HUES64 (cell line): ENCODE measurements around the gene SFSWAP.
"Not testable (repeated sequence)": the region's sequence is repeated elsewhere in the genome, so short reads cannot be mapped to it uniquely, and the experiment has no call there.

Experiments used
- H3K27ac ChIP-seq: 2 replicates; pipeline ENCODE4 v1.7.0; 2013; ENCODE audit warnings: low read depth, low read length, inconsistent platforms
- H3K27me3 ChIP-seq: 2 replicates; pipeline ENCODE4 v1.6.1; 2013; ENCODE audit warnings: mild to moderate bottlenecking, low read length; ENCODE audit not compliant: insufficient read depth
- H3K36me3 ChIP-seq: 2 replicates; pipeline ENCODE4 v1.6.1; 2013; ENCODE audit warnings: mild to moderate bottlenecking, low read length; ENCODE audit not compliant: insufficient read depth
- H3K4me1 ChIP-seq: 2 replicates; pipeline ENCODE4 v1.6.1; 2013; ENCODE audit warnings: mild to moderate bottlenecking, low read length, moderate library complexity; ENCODE audit not compliant: insufficient read depth
- H3K4me3 ChIP-seq: 2 replicates; pipeline ENCODE4 v1.5.1; 2013; ENCODE audit warnings: mild to moderate bottlenecking, low read length, moderate library complexity
- H3K9ac ChIP-seq: 2 replicates; pipeline ENCODE4 v1.6.1; 2013; ENCODE audit warnings: mild to moderate bottlenecking, low read depth, low read length
- H3K9me3 ChIP-seq: 2 replicates; pipeline ENCODE4 v1.6.1; 2013; ENCODE audit warnings: low read depth, low read length; ENCODE audit not compliant: insufficient read depth
- WGBS: fragments of 150-250, 120-280 bp; methylation state at CpG from one replicate; pipeline ENCODE4 v1.1.7; 2013; ENCODE audit warnings: missing lambda C conversion rate; 5-methylcytosine and 5-hydroxymethylcytosine counted together

SFSWAP gene

GRCh38 chr12:131765961-131766360, 55.1 kb downstream of the SFSWAP start:
- H3K36me3 ChIP-seq, result peaks cover 89% of the 10 kb centered on the region

GRCh38 chr12:131766382-131767107, 55.7 kb downstream of the SFSWAP start:
- WGBS, result 94% methylated on average over 13 of the region's 17 CpGs
- Histone ChIP-seq H3K36me3 (peaks cover 89% of the 10 kb centered on the region), H3K27me3 (no peaks in the 10 kb centered on the region)

More at GRCh38 chr12:131765961-131766360, 55.1 kb downstream of the SFSWAP start:
- Histone ChIP-seq H3K27me3 (no peaks in the 10 kb centered on the region), H3K9ac (no peak overlapping the region), H3K4me1 (no peaks in the 10 kb centered on the region; the same call in 1 of the 2 replicates), H3K27ac (no peak overlapping the region), H3K4me3 (no peak overlapping the region), H3K9me3 (no peaks in the 10 kb centered on the region)
- 96% methylated on average over 10 of the region's 10 CpGs for WGBS

GRCh38 chr12:131770120-131770519, 59.2 kb downstream of the SFSWAP start:
- no peaks in the 10 kb centered on the region for H3K9me3 ChIP-seq
- peaks cover 66% of the 10 kb centered on the region for H3K36me3 ChIP-seq
- WGBS, result 97% methylated on average over 12 of the region's 12 CpGs
- H3K27me3 ChIP-seq, result no peaks in the 10 kb centered on the region
- no peak overlapping the region for H3K4me3 ChIP-seq
- no peak overlapping the region for H3K9ac ChIP-seq
- H3K4me1 ChIP-seq, result peaks cover 28% of the 10 kb centered on the region
- no peak overlapping the region for H3K27ac ChIP-seq

More at GRCh38 chr12:131766382-131767107, 55.7 kb downstream of the SFSWAP start:
- Histone ChIP-seq H3K27ac (no peak overlapping the region), H3K4me3 (no peak overlapping the region), H3K4me1 (no peaks in the 10 kb centered on the region; the same call in 1 of the 2 replicates), H3K9me3 (no peaks in the 10 kb centered on the region), H3K9ac (no peak overlapping the region)

DNA sequence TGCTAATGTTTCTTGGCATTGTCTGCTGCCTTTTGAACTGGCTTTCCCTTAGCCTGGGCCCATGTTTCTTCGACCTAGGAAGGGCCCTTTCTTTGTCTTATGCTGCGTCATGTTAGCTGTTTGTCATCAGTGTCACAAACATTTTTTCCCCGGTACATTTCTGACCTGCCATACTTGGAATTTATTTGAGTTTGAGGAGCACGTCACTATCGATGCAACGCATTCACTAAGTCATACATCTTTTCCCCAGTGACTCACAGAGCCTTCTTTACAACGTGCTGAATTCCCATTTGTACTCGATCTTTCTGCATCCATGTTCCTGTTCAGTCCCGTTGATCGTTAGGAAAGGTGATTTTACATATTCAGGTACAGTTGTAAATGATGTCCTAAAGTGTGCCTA, 61.1 kb downstream of the SFSWAP start:
- peaks cover 55% of the 10 kb centered on the region for H3K36me3 ChIP-seq
- 93% methylated on average over 10 of the region's 10 CpGs for WGBS
- H3K27ac ChIP-seq, result no peak overlapping the region

DNA sequence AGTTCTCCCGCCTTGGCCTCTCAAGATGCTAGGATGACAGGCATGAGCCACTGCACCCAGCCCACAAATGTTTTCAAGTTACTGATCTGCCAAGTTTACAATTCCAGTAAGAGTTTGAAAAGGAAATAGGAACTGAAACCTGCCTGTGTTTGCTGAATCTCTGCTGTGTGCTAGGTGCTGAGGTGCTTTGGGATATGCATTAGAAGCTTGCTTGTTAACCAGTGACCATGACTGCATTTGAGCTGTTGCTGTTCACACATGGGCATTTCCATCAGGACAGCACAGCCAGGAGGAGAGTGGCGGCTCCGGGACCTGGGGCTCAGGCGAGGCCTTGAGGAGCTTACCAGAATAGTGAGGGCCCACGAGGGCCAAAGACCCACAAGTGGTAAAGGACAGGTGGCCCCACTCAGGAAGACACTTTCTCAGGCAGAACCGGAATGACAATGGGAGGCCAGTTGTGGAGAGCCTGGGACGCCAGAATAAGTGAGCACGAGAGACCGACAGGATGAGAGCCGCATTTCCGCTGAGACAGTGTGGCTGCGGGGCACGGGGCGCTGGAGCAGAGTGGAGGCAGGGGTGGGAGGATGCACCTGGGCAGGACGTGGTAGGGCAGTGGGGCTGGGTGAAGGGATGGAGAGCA, 62.8 kb downstream of the SFSWAP start:
- H3K9ac ChIP-seq, result 0 out of 2 replicates have a peak overlapping the region, but pooled peaks have one; percentile 19
- no peak overlapping the region for H3K4me3 ChIP-seq
- H3K36me3 ChIP-seq, result peaks cover 49% of the 10 kb centered on the region
- 32% methylated on average over 15 of the region's 15 CpGs for WGBS
- no peaks in the 10 kb centered on the region for H3K27me3 ChIP-seq
- H3K4me1 ChIP-seq, result peaks cover 41% of the 10 kb centered on the region
- H3K27ac ChIP-seq, result peak overlapping the region; percentile 52; the same call in 1 of the 2 replicates
- no peaks in the 10 kb centered on the region for H3K9me3 ChIP-seq

More for the DNA sequence above, 61.1 kb downstream of the SFSWAP start:
- Histone ChIP-seq H3K4me3 (no peak overlapping the region), H3K9ac (no peak overlapping the region), H3K27me3 (no peaks in the 10 kb centered on the region), H3K4me1 (peaks cover 41% of the 10 kb centered on the region), H3K9me3 (no peaks in the 10 kb centered on the region)

- Histone ChIP-seq H3K4me3 (no peak overlapping the region), H3K4me1 (peaks cover 41% of the 10 kb centered on the region), H3K9me3 (no peaks in the 10 kb centered on the region), H3K27me3 (no peaks in the 10 kb centered on the region), H3K27ac (peak overlapping the region; percentile 74), H3K36me3 (peaks cover 52% of the 10 kb centered on the region), H3K9ac (peak overlapping the region; percentile 34; the same call in 1 of the 2 replicates)
- 47% methylated on average over 15 of the region's 17 CpGs for WGBS
Observed at GRCh38 chr12:131774576-131775391, 63.9 kb downstream of the SFSWAP start.

- Histone ChIP-seq H3K4me1 (peaks cover 41% of the 10 kb centered on the region), H3K4me3 (no peak overlapping the region), H3K9me3 (no peaks in the 10 kb centered on the region), H3K27me3 (no peaks in the 10 kb centered on the region), H3K36me3 (peaks cover 52% of the 10 kb centered on the region), H3K27ac (peak overlapping the region; percentile 74), H3K9ac (peak overlapping the region; percentile 34; the same call in 1 of the 2 replicates)
- WGBS, result 85% methylated on average over 16 of the region's 17 CpGs
Observed at GRCh38 chr12:131775392-131776236, 64.7 kb downstream of the SFSWAP start.

GRCh38 chr12:131776237-131776889, 65.5 kb downstream of the SFSWAP start:
- Histone ChIP-seq H3K36me3 (peaks cover 48% of the 10 kb centered on the region), H3K9me3 (no peaks in the 10 kb centered on the region), H3K4me1 (peaks cover 41% of the 10 kb centered on the region), H3K4me3 (no peak overlapping the region), H3K27me3 (no peaks in the 10 kb centered on the region), H3K27ac (no peak overlapping the region), H3K9ac (peak overlapping the region; percentile 17; the same call in 1 of the 2 replicates)
- 89% methylated on average over 14 of the region's 14 CpGs for WGBS

GRCh38 chr12:131777269-131777668, 66.4 kb downstream of the SFSWAP start:
- 95% methylated on average over 6 of the region's 9 CpGs for WGBS
- not testable (repeated sequence) for H3K9me3 ChIP-seq, H3K27ac ChIP-seq

DNA sequence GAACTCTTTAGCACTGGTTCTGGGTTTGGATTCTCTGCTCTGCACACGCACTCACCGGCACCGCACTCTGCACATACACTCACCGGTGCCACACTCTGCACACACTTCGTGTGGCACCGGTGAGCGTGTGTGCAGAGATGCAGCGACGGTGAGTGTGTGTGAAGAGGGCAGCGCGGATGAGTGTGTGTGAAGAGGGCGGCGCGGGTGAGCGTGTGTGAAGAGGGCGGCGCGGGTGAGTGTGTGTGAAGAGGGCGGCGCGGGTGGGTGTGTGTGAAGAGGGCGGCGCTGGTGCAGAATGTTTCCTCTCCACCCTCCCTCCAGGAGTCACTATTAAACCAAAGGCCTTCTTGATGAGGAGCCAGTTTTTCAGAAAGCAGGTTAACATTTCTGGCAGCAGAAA, 68.1 kb downstream of the SFSWAP start:
- Histone ChIP-seq H3K4me3 (no peak overlapping the region), H3K9me3 (no peaks in the 10 kb centered on the region), H3K36me3 (peaks cover 54% of the 10 kb centered on the region), H3K9ac (no peak overlapping the region), H3K27me3 (no peaks in the 10 kb centered on the region), H3K27ac (no peak overlapping the region), H3K4me1 (peaks cover 30% of the 10 kb centered on the region)
- 97% methylated on average over 21 of the region's 23 CpGs for WGBS

More at GRCh38 chr12:131777269-131777668, 66.4 kb downstream of the SFSWAP start:
- not testable (repeated sequence) for H3K9ac ChIP-seq, H3K4me3 ChIP-seq, H3K27me3 ChIP-seq
- Histone ChIP-seq H3K4me1 (peaks cover 41% of the 10 kb centered on the region), H3K36me3 (peaks cover 51% of the 10 kb centered on the region)
